Effector memory CD4-positive, alpha-beta T cell (primary cell): ENCODE data around the gene HGFAC.

ENCODE experiments used
- DNase-seq, 3 donors: peaks; one replicate each; pipeline ENCODE4 v3.0.0-alpha.2; 2020
- H3K27ac ChIP-seq: 2 replicates; pipeline ENCODE4 v1.7.0; 2013; ENCODE audit warnings: mild to moderate bottlenecking, low read length, moderate library complexity; ENCODE audit not compliant: insufficient read depth, poor library complexity, severe bottlenecking
- H3K27me3 ChIP-seq: replicated peaks from 2 replicates; pipeline ENCODE4 v1.7.0; 2013; ENCODE audit warnings: mild to moderate bottlenecking, low read length; ENCODE audit not compliant: insufficient read depth, control insufficient read depth, poor library complexity, severe bottlenecking
- H3K36me3 ChIP-seq: 2 replicates; pipeline ENCODE4 v1.7.0; 2013; ENCODE audit warnings: mild to moderate bottlenecking, low read length, moderate library complexity; ENCODE audit not compliant: control insufficient read depth, insufficient read depth
- H3K4me1 ChIP-seq: 2 replicates; pipeline ENCODE4 v1.7.0; 2013; ENCODE audit warnings: low read length, mild to moderate bottlenecking; ENCODE audit not compliant: control insufficient read depth, insufficient read depth, poor library complexity, severe bottlenecking
- H3K4me3 ChIP-seq: 2 replicates; pipeline ENCODE4 v1.7.0; 2013; ENCODE audit warnings: low read length, low read depth, mild to moderate bottlenecking; ENCODE audit not compliant: insufficient read depth, poor library complexity, severe bottlenecking
- H3K9me3 ChIP-seq: 2 replicates; pipeline ENCODE4 v1.7.0; 2013; ENCODE audit warnings: mild to moderate bottlenecking, low read length, moderate library complexity; ENCODE audit not compliant: control insufficient read depth

The HGFAC gene

GRCh38 chr4:3473181-3473950 is 31.6 kb downstream of the HGFAC start:
- Histone ChIP-seq H3K4me3 (no peak overlapping the region), H3K9me3 (no peaks in the 10 kb centered on the region), H3K36me3 (no peaks in the 10 kb centered on the region), H3K4me1 (no peaks in the 10 kb centered on the region), H3K27ac (no peak overlapping the region), H3K27me3 (no peaks in the 10 kb centered on the region)
- DNase-seq, result no peak

GRCh38 chr4:3473996-3474765 is 32.4 kb downstream of the HGFAC start:
- Histone ChIP-seq H3K4me1 (no peaks in the 10 kb centered on the region), H3K9me3 (no peaks in the 10 kb centered on the region), H3K27ac (no peak overlapping the region), H3K27me3 (no peaks in the 10 kb centered on the region), H3K4me3 (no peak overlapping the region), H3K36me3 (no peaks in the 10 kb centered on the region)
- no peak for DNase-seq

GRCh38 chr4:3475041-3475712 is 33.4 kb downstream of the HGFAC start:
- Histone ChIP-seq H3K4me3 (no peak overlapping the region), H3K4me1 (no peaks in the 10 kb centered on the region), H3K9me3 (no peaks in the 10 kb centered on the region), H3K27ac (no peak overlapping the region), H3K36me3 (no peaks in the 10 kb centered on the region), H3K27me3 (peaks cover 5% of the 10 kb centered on the region)
- DNase-seq, result no peak

GRCh38 chr4:3475713-3476260 is 34.0 kb downstream of the HGFAC start:
- no peak overlapping the region for H3K4me3 ChIP-seq
- no peaks in the 10 kb centered on the region for H3K4me1 ChIP-seq
- no peaks in the 10 kb centered on the region for H3K9me3 ChIP-seq
- H3K36me3 ChIP-seq, result no peaks in the 10 kb centered on the region
- no peak overlapping the region for H3K27ac ChIP-seq
- no peak for DNase-seq
- peaks cover 7% of the 10 kb centered on the region for H3K27me3 ChIP-seq

- Histone ChIP-seq H3K4me1 (no peaks in the 10 kb centered on the region), H3K4me3 (no peak overlapping the region), H3K9me3 (no peaks in the 10 kb centered on the region), H3K27ac (no peak overlapping the region), H3K27me3 (peaks cover 13% of the 10 kb centered on the region), H3K36me3 (no peaks in the 10 kb centered on the region)
- DNase-seq, result no peak
Observed at GRCh38 chr4:3476341-3476747, 34.6 kb downstream of the HGFAC start.

GRCh38 chr4:3476936-3477749 is 35.4 kb downstream of the HGFAC start:
- Histone ChIP-seq H3K36me3 (no peaks in the 10 kb centered on the region), H3K27ac (no peak overlapping the region), H3K4me3 (no peak overlapping the region), H3K4me1 (no peaks in the 10 kb centered on the region), H3K9me3 (no peaks in the 10 kb centered on the region), H3K27me3 (peaks cover 14% of the 10 kb centered on the region)
- no peak for DNase-seq

GRCh38 chr4:3477750-3478430 is 36.1 kb downstream of the HGFAC start:
- Histone ChIP-seq H3K4me1 (no peaks in the 10 kb centered on the region), H3K27me3 (peaks cover 14% of the 10 kb centered on the region), H3K4me3 (no peak overlapping the region), H3K36me3 (no peaks in the 10 kb centered on the region), H3K27ac (no peak overlapping the region), H3K9me3 (no peaks in the 10 kb centered on the region)
- DNase-seq, result no peak

- no peak for DNase-seq
- no peaks in the 10 kb centered on the region for H3K36me3 ChIP-seq
- no peak overlapping the region for H3K4me3 ChIP-seq
- peaks cover 14% of the 10 kb centered on the region for H3K27me3 ChIP-seq
- H3K27ac ChIP-seq, result no peak overlapping the region
- no peaks in the 10 kb centered on the region for H3K4me1 ChIP-seq
- no peaks in the 10 kb centered on the region for H3K9me3 ChIP-seq
Observed at GRCh38 chr4:3478446-3479357, 36.9 kb downstream of the HGFAC start.
